ENCODE data around the gene WSB1.

Gene WSB1

GRCh38 chr17:27339836-27340550 is 46.1 kb downstream of the WSB1 start:
- DNase-seq = no peak

GRCh38 chr17:27340575-27340974 is 46.7 kb downstream of the WSB1 start:
- DNase-seq = no peak

GRCh38 chr17:27341041-27341471 is 47.1 kb downstream of the WSB1 start:
- DNase-seq = no peak

DNA sequence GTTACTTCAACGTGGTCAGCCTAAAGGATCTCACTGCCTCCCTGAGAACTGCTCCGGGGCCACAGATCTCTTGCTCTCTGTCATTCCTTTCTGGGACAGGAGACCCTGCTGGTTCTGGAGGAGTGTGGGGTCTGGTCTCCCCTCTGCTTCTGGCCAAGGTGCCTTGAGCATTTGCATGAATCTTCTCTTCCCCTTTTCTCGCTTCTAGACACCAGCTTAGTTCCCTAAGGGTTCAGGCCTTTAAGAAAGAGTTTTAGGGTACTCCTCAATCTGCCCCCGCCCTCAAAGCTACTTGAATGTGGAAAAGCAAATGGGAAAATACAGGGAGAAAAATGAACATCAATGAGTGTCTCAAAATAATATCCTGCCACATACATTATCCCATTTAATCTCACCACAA is 48.1 kb downstream of the WSB1 start:
- no peak for DNase-seq

GRCh38 chr17:27343294-27343693 is 49.4 kb downstream of the WSB1 start:
- no peak for DNase-seq

DNA sequence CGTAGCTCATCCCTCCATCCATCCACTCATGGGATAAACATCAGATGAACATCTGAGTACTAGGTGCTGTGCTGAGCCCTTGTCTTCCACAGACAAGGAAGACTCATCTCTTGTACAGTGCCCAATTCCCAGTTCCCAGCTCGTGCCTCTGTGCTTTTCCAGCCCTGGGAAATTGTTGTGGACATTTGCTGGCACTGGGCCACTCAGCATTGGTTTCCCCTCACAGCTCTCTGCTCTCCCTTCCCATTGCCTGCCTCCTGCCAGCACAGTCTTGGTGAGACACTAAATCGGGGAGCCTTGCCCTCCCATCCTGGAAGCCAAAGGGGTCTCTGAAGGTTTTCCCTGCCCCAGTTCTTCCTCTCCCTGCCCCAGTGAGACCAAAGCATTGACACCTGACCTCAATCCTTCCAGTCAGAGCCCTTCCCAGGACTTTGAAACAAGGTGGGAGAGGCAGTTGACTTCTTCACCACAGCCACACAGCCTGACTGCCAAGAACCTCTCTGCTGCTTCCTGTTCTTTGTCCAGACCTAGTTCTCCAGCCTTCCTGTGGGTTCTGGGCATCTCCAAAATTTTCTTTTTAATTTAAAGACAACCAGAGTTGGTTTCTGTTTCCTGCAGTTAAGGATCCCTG is 50.2 kb downstream of the WSB1 start:
- DNase-seq = peak in 1 of 2 donors; percentile 66

DNA sequence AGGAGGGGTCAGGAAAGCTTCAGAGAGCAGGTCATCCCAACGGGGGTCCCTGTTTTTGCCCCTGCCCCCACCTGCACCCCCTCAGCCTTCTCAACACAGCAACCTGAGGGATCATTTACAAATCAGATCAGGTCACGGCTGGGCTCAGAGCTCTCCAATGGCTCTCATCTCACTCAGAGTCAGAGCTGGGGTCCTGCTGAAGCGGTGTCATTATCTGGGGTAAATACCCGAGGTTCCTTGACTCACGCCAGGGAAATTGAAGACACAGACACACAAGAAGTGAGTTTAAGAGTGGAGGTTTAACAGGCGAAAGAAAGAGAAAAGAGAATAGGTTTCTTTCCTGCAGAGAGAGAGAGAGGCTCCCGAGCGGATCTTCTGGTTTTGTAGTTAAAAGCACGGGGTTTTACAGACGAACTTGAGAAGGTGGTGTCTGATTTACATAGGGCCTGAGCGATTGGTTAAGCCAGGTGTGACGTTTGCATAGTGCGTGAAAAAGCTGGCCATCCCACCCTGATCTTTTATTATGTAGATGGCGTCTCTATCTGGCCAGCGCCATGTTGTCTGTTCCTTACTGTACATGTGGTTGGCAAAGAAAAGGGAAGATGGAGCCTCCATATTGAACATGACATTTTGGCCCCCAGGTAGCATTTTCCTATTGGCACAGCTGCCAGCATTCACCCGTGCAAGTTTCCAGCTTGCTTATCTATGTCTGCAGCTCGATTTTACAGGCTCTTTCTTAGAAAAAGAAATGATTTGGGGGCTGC is 51.4 kb downstream of the WSB1 start:
- DNase-seq = no peak

GRCh38 chr17:27346228-27346899 is 52.5 kb downstream of the WSB1 start:
- DNase-seq = no peak

GRCh38 chr17:27348196-27348595 is 54.3 kb downstream of the WSB1 start:
- no peak for DNase-seq

GRCh38 chr17:27349540-27350021 is 55.7 kb downstream of the WSB1 start:
- no peak for DNase-seq

GRCh38 chr17:27351759-27352158 is 57.8 kb downstream of the WSB1 start:
- no peak for DNase-seq

DNA sequence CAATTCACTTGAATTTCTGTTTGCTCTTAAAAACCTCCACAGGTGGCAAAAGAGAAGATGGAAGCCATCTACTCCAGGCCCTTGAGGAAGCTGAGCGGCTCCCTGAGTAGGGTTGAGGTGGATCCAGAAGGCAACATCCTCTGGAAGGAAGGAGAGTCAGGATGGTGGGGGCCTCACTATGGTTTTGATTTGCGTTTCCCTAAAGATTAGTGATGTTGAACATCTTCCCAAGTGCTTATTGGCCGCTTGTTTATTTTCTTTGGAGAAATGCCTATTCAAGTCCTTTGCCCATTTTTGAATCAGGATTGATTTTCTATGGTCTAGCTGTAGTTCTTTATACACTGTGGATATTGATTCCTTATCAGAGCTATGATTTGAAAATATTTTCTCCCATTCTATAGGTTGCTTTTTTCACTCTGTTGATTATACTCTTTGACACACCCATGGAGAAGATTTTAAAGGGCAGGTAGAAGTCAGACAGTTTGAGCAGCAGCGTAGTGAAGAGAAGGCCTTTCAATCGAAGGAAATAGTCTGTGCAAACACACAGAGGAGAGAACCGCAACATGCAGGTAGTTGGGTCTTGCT is 58.6 kb downstream of the WSB1 start:
- DNase-seq = no peak

DNA sequence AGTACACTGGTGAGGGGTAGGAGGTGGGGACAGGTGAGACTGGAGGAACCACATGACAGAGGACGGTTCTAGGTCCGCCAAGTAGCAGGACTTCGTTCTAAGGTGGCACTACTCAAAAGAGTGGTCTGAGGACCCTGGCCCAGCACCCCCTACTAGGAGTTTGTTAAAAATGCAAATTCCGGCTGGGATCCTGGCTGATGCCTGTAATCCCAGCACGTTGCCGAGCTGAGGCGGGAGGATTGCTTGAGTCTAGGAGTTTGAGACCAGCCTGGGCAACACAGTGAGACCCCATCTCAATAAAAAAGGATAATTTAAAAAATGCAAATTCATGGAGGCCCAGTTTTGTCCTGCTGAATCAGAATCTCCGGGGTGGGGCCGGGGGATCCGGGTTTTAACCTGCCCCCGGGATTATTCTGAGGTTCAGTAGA is 59.1 kb downstream of the WSB1 start:
- no peak for DNase-seq

DNA sequence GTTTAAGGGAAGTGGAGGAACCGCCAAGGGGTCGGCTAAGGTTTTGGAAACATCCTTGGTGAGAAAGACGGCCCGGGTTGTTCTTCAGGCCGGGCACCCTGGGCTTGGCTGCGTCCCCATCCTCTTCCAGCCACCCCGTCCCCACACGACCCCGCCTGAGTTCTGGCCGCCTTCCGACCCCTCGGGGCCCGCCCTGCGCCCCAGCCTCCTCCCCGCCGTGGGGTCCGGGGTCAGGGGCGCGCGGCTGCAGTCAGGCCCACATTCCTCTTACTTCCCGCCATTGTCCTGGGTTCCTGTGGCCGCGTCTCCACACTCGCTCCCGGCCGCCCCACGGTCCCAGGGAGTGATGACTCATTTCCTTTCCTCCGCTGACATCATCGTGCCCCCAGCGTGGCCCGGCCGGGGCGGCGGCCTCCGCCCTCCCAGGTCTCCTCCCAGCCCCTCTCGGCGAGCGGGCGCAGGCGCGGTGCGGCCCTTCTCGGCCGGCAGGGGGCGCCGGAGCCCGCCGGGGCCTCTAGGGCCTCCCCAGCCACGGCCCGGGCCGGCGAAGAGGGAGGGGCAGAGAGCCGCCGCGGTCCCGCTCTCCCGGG is 59.6 kb downstream of the WSB1 start:
- DNase-seq = peak; percentile 67 to 71

DNA sequence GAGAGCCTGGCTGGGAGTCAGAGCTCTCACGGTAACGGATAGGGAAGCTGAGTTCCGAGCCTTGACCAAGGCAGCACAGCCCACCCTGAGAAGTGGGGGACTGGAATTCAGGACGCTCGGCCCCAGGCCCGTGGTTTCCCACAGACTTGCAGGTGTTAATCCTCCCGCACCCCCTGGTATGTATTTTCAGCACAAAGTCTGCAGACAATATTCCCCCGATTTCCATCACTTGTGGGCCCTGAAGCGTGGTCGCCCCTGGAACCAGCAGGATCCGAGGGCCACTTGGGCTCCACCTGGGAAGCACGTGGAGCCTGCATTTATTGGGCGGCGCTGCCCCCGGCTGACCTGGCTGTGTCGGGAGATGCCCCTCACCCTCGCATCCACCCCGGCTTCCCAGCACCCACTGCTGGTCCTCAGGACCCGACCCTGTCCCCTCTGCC is 60.2 kb downstream of the WSB1 start:
- DNase-seq = no peak

DNA sequence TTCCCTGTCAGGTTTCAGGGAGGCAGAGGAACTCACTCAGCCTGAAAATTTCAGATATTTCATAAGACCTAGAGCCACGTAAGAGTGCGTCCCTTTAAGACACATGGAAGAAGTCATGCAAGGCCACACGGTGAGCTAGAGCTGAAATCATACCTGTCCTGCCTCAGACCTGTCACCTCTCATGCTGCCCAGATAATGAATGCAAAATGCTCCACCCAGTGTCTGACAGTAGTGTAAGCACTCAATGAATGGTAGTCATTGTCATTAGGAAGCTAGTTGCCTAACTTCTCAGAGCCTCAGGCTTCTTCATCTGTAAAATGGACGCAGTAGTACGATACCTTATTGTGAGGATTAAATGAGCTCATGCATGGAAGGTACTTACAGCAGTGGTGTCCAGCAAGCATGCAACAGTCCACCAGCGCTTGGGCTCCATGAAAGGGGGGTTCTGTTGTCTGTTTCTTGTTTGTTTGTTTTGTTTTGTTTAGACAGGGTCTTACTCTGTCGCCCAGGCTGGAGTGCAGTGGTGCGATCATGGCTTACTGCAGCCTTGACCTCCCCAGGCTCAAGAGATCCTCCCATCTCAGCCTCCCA is 60.7 kb downstream of the WSB1 start:
- DNase-seq = no peak

- no peak for DNase-seq
Measured at GRCh38 chr17:27355419-27355818, 61.5 kb downstream of the WSB1 start.

DNA sequence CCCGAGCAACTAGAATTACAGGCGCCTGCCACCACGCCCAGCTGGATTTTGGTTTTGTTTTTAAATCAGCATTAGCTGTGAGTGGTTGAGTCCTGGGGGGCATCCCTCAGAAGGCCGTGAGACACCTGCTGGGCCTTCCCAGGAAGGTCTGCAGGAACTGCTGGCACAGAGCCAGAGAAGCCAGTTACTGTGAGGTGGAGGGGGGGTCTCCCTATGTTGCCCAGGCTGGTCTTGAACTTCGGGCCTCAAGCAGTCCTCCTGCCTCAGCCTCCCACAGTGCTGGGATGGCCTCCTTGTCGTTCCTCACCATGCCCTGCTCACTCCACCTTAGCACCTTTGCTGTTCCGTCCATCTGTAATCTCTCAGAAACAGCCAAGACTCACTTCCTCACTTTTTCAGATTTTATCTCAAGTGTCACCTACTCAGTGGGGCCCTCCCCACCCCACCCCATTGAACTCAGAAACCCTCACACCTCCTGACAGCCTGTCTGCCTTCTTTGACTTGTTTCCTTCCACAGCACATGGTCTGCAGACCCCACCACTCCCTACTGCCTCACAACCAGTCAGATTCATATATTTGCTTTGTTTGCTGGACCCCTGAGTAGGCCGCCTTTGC is 62.3 kb downstream of the WSB1 start:
- no peak for DNase-seq

- no peak for DNase-seq
Measured at GRCh38 chr17:27357236-27357635, 63.3 kb downstream of the WSB1 start.

DNA sequence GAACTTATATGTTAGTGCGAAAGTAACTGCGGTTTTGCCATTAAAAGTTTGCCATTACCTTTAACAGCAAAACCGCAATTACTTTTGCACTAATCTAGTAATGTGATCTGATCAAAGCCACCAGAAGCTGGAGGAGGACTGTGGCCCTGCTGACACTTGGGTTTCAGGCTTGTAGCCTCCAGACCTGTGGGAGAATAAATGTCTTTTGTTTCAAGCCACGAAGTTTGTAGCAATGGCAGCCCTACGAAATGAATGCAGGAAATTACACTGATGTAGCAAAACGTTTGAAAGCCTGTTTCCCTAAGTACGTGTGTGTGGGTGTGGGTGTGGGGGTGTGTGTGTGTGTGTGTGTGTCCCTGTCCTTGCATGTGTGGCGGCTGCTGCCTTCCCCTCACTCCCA is 66.6 kb downstream of the WSB1 start:
- no peak for DNase-seq

GRCh38 chr17:27361695-27362094 is 67.8 kb downstream of the WSB1 start:
- no peak for DNase-seq

DNA sequence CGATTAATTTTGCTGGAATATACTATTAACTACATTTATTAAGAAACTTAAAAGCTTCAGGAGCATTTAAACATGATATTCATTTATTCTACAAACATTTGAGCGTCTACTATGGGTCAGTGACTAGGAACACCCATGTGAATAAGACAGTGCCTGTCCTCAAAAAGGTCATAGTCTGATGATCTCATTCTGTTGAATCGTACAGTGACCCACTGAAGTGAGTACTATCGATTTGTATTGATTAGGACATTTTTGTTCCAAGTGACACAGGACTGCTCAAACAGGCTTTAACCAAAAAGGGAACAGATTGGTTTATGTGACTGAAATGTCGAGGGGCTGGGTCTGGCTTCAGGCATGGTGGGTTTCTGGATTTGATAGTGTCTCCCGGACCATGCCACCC is 68.6 kb downstream of the WSB1 start:
- no peak for DNase-seq
